SIG-M5 treated with dmso at 0.1 percent for 504 hours (cell line): ENCODE results near the gene SIAE.

Experiments used
- DNase-seq: peaks from one replicate; lab custom pipeline; 2025; ENCODE audit not compliant: unreplicated experiment; lab: John Stamatoyannopoulos, UW

The SIAE gene

DNA sequence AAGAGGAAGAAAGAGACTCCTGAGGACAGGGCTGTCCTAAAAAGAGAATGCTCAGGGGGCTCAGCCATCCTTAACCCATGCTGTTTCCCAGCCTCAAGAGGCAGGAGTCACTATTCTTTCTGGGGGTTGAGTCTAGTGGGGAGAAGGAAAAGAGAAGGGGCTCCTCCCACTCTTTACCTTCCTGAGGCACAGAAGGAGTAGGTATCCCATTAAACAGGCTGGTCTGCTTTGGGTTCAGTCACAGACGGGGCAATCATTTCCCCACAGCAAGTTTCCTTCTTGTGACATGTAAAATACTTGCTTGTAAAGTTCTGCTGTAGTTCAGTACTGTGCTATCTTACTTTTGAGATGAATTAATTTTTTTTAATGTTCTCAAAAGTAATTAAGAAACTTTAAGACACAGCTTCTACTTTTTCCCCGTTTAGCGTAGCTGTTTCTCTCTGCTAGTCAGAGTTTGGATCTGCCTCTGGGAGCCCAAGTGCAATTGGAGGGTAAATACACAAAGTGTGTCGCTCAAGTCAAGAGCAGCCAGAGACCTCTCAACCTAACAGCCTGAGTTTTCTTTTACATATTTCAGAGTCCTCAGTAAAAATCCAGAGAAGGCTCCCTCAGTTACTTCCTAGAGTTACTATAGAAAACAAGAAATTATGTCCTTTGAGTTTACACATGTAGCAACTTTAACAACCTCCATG is 88.7 kb downstream of the SIAE start:
- no peak for DNase-seq

DNA sequence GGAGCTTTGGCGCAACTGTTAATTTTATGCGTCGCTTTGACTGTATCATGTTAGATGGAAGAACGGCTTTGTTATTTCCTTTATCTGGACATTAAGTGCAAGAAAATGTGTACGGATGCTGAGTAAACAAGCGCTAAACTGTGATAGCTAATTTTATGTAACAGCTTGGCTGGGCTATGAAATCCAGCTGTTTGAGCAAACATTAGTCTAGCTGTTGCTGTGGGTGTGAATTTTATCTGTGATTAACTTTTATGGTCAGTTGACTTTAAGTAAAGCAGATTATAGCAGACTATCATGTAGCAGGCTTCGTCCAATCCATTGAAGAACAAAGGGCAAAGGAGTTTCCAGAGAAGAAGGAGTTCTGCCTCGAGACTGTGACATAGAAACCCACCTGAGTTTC is 89.8 kb downstream of the SIAE start:
- DNase-seq = no peak
